ENCODE results near the gene BMERB1. TPM values are rescaled to one million over a fixed set of nuclear protein-coding genes. Genes with fewer than 3 reads are reported as not detected.

Gene BMERB1
- total and polyA plus RNA-seq, 2 experiments from 2014 or later, result 17.3 to 28.1 TPM

DNA sequence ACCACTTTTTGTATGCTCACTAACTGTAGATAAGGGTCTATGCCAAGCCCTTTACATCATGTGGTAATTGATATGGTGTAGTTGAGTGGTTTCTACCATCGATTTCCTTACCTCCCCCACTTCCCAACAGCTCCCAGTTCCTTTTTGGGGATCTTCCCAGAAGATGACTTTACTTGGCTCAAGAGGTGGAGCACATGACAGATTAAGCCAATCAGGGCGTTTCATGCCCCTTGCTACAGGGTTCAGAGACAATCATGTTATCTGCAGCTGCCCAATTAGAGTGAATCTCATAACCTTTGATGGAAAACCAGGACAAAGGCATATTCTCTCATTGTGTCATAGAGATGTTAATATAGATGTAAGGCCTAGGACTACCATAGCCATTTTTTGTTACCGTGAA is 16.2 kb upstream of the BMERB1 start:
- no peak overlapping the region for H3K4me3 ChIP-seq
- ATAC-seq (no peak), DNase-seq (ENCODE audit: low spot score) (no peak)
- Mint-ChIP-seq H3K27me3 (ENCODE audit: insufficient read depth, low read depth, poor library complexity) (peaks cover 3% of the 10 kb centered on the region), H3K36me3 (ENCODE audit: low read depth) (no peaks in the 10 kb centered on the region), H3K4me1 (no peaks in the 10 kb centered on the region), H3K4me3 (no peak overlapping the region), H3K27ac (no peak overlapping the region), H3K9me3 (no peaks in the 10 kb centered on the region)
- no peaks in the 10 kb centered on the region for H3K9me2 ChIP-seq (ENCODE audit: insufficient read depth)
- H3K4me1 ChIP-seq (ENCODE audit: insufficient read depth), result no peaks in the 10 kb centered on the region
- no peaks in the 10 kb centered on the region for H3K79me2 ChIP-seq (replicated peaks; ENCODE audit: insufficient read depth)
- no peaks in the 10 kb centered on the region for H3K27me3 ChIP-seq (ENCODE audit: insufficient read depth)
- H3K4me2 ChIP-seq, result no peak overlapping the region
- TF ChIP-seq, protein P1, sequence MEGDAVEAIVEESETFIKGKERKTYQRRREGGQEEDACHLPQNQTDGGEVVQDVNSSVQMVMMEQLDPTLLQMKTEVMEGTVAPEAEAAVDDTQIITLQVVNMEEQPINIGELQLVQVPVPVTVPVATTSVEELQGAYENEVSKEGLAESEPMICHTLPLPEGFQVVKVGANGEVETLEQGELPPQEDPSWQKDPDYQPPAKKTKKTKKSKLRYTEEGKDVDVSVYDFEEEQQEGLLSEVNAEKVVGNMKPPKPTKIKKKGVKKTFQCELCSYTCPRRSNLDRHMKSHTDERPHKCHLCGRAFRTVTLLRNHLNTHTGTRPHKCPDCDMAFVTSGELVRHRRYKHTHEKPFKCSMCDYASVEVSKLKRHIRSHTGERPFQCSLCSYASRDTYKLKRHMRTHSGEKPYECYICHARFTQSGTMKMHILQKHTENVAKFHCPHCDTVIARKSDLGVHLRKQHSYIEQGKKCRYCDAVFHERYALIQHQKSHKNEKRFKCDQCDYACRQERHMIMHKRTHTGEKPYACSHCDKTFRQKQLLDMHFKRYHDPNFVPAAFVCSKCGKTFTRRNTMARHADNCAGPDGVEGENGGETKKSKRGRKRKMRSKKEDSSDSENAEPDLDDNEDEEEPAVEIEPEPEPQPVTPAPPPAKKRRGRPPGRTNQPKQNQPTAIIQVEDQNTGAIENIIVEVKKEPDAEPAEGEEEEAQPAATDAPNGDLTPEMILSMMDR (conservative IDR thresholded peaks at IDR 0.05; ENCODE audit: low read depth in 2 of 2), result no peak
- TF ChIP-seq, protein P2, sequence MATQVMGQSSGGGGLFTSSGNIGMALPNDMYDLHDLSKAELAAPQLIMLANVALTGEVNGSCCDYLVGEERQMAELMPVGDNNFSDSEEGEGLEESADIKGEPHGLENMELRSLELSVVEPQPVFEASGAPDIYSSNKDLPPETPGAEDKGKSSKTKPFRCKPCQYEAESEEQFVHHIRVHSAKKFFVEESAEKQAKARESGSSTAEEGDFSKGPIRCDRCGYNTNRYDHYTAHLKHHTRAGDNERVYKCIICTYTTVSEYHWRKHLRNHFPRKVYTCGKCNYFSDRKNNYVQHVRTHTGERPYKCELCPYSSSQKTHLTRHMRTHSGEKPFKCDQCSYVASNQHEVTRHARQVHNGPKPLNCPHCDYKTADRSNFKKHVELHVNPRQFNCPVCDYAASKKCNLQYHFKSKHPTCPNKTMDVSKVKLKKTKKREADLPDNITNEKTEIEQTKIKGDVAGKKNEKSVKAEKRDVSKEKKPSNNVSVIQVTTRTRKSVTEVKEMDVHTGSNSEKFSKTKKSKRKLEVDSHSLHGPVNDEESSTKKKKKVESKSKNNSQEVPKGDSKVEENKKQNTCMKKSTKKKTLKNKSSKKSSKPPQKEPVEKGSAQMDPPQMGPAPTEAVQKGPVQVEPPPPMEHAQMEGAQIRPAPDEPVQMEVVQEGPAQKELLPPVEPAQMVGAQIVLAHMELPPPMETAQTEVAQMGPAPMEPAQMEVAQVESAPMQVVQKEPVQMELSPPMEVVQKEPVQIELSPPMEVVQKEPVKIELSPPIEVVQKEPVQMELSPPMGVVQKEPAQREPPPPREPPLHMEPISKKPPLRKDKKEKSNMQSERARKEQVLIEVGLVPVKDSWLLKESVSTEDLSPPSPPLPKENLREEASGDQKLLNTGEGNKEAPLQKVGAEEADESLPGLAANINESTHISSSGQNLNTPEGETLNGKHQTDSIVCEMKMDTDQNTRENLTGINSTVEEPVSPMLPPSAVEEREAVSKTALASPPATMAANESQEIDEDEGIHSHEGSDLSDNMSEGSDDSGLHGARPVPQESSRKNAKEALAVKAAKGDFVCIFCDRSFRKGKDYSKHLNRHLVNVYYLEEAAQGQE (IDR thresholded peaks at IDR 0.05; ENCODE audit: unreplicated experiment), result no peak
- TF ChIP-seq STAT1 (IDR thresholded peaks at IDR 0.05; ENCODE audit: unreplicated experiment) (no peak), EZH2 (IDR thresholded peaks at IDR 0.05; ENCODE audit: low read depth, unreplicated experiment) (no peak), POLR2AphosphoS5 (IDR thresholded peaks at IDR 0.05; ENCODE audit: low read depth) (no peak), NANOG (IDR thresholded peaks at IDR 0.05; ENCODE audit: borderline replicate concordance) (no peak), JUNB (IDR thresholded peaks at IDR 0.05; ENCODE audit: unreplicated experiment) (no peak), EZH2phosphoT487 (IDR thresholded peaks at IDR 0.05; ENCODE audit: unreplicated experiment) (no peak), ZNF331 (CRISPR knock-in tag; IDR thresholded peaks at IDR 0.05; ENCODE audit: low read depth) (no peak), CREB1 (CRISPR knock-in tag; IDR thresholded peaks at IDR 0.05; ENCODE audit: low read depth) (no peak), ZNF114 (CRISPR knock-in tag; IDR thresholded peaks at IDR 0.05) (no peak)
- TF ChIP-seq, protein P3, sequence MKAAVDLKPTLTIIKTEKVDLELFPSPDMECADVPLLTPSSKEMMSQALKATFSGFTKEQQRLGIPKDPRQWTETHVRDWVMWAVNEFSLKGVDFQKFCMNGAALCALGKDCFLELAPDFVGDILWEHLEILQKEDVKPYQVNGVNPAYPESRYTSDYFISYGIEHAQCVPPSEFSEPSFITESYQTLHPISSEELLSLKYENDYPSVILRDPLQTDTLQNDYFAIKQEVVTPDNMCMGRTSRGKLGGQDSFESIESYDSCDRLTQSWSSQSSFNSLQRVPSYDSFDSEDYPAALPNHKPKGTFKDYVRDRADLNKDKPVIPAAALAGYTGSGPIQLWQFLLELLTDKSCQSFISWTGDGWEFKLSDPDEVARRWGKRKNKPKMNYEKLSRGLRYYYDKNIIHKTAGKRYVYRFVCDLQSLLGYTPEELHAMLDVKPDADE (IDR thresholded peaks at IDR 0.05), result no peak
- TF ChIP-seq, protein P4, sequence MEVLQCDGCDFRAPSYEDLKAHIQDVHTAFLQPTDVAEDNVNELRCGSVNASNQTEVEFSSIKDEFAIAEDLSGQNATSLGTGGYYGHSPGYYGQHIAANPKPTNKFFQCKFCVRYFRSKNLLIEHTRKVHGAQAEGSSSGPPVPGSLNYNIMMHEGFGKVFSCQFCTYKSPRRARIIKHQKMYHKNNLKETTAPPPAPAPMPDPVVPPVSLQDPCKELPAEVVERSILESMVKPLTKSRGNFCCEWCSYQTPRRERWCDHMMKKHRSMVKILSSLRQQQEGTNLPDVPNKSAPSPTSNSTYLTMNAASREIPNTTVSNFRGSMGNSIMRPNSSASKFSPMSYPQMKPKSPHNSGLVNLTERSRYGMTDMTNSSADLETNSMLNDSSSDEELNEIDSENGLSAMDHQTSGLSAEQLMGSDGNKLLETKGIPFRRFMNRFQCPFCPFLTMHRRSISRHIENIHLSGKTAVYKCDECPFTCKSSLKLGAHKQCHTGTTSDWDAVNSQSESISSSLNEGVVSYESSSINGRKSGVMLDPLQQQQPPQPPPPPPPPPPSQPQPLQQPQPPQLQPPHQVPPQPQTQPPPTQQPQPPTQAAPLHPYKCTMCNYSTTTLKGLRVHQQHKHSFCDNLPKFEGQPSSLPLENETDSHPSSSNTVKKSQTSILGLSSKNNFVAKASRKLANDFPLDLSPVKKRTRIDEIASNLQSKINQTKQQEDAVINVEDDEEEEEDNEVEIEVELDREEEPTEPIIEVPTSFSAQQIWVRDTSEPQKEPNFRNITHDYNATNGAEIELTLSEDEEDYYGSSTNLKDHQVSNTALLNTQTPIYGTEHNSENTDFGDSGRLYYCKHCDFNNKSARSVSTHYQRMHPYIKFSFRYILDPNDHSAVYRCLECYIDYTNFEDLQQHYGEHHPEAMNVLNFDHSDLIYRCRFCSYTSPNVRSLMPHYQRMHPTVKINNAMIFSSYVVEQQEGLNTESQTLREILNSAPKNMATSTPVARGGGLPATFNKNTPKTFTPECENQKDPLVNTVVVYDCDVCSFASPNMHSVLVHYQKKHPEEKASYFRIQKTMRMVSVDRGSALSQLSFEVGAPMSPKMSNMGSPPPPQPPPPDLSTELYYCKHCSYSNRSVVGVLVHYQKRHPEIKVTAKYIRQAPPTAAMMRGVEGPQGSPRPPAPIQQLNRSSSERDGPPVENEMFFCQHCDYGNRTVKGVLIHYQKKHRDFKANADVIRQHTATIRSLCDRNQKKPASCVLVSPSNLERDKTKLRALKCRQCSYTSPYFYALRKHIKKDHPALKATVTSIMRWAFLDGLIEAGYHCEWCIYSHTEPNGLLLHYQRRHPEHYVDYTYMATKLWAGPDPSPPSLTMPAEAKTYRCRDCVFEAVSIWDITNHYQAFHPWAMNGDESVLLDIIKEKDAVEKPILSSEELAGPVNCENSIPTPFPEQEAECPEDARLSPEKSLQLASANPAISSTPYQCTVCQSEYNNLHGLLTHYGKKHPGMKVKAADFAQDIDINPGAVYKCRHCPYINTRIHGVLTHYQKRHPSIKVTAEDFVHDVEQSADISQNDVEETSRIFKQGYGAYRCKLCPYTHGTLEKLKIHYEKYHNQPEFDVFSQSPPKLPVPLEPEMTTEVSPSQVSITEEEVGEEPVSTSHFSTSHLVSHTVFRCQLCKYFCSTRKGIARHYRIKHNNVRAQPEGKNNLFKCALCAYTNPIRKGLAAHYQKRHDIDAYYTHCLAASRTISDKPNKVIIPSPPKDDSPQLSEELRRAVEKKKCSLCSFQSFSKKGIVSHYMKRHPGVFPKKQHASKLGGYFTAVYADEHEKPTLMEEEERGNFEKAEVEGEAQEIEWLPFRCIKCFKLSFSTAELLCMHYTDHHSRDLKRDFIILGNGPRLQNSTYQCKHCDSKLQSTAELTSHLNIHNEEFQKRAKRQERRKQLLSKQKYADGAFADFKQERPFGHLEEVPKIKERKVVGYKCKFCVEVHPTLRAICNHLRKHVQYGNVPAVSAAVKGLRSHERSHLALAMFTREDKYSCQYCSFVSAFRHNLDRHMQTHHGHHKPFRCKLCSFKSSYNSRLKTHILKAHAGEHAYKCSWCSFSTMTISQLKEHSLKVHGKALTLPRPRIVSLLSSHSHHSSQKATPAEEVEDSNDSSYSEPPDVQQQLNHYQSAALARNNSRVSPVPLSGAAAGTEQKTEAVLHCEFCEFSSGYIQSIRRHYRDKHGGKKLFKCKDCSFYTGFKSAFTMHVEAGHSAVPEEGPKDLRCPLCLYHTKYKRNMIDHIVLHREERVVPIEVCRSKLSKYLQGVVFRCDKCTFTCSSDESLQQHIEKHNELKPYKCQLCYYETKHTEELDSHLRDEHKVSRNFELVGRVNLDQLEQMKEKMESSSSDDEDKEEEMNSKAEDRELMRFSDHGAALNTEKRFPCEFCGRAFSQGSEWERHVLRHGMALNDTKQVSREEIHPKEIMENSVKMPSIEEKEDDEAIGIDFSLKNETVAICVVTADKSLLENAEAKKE (CRISPR knock-in tag; IDR thresholded peaks at IDR 0.05), result no peak
- H2AFZ ChIP-seq, result no peak overlapping the region
- no peak overlapping the region for H3K27ac ChIP-seq (ENCODE audit: low read depth)
- no peaks in the 10 kb centered on the region for H3K36me3 ChIP-seq (ENCODE audit: insufficient read depth)
- 0 out of 2 replicates have a peak, but pooled peaks cover 3% of the 10 kb centered on the region for H4K20me1 ChIP-seq (replicated peaks; ENCODE audit: insufficient read depth)
- no peaks in the 10 kb centered on the region for H3F3A ChIP-seq (replicated peaks; ENCODE audit: low read depth)
